ENCODE measurements around the gene DAGLA. TPM values are rescaled to one million over a fixed set of nuclear protein-coding genes. Genes with fewer than 3 reads are reported as not detected.

DAGLA gene
- total RNA-seq, 2 experiments from 2014 or later = 0.52 to 0.73 TPM

- ATAC-seq (ENCODE audit: poor library complexity) (no peak), DNase-seq (no peak)
- Mint-ChIP-seq H3K27me3 (peaks cover 7% of the 10 kb centered on the region), H3K4me1 (ENCODE audit: low read depth) (no peaks in the 10 kb centered on the region), H3K4me3 (no peak overlapping the region), H3K27ac (no peak overlapping the region), H3K36me3 (ENCODE audit: low read depth) (no peaks in the 10 kb centered on the region), H3K9me3 (no peaks in the 10 kb centered on the region)
- intact Hi-C loops (cut with DNase I, micrococcal nuclease) = no loop called here
- H3K9me3 ChIP-seq (ENCODE audit: control insufficient read depth in 1 of 2, insufficient read depth in 1 of 2, low read length in 2 of 2) = no peaks in the 10 kb centered on the region
- no peak overlapping the region for H3K4me3 ChIP-seq (ENCODE audit: low read length)
- ChIA-PET CTCF (no interaction called here), POLR2A (no interaction called here)
- no peaks in the 10 kb centered on the region for H3K36me3 ChIP-seq (ENCODE audit: insufficient read depth, low read length)
- H3K27me3 ChIP-seq (ENCODE audit: control insufficient read depth in 1 of 2, insufficient read depth in 2 of 2, low read length in 2 of 2) = no peaks in the 10 kb centered on the region
- H3K27ac ChIP-seq (ENCODE audit: low read depth in 1 of 2, low read length in 2 of 2) = no peak overlapping the region
- no peak for TF ChIP-seq CTCF (IDR thresholded peaks at IDR 0.05)
- H3K4me1 ChIP-seq (ENCODE audit: insufficient read depth, low read length) = no peaks in the 10 kb centered on the region
Observed at GRCh38 chr11:61763930-61764605, 83.9 kb downstream of the DAGLA start.

GRCh38 chr11:61764606-61765260 is 84.5 kb downstream of the DAGLA start:
- H3K9me3 ChIP-seq (ENCODE audit: control insufficient read depth in 1 of 2, insufficient read depth in 1 of 2, low read length in 2 of 2) = no peaks in the 10 kb centered on the region
- Mint-ChIP-seq H3K27ac (no peak overlapping the region), H3K27me3 (peaks cover 7% of the 10 kb centered on the region), H3K4me1 (ENCODE audit: low read depth) (no peaks in the 10 kb centered on the region), H3K9me3 (no peaks in the 10 kb centered on the region), H3K36me3 (ENCODE audit: low read depth) (no peaks in the 10 kb centered on the region), H3K4me3 (no peak overlapping the region)
- H3K36me3 ChIP-seq (ENCODE audit: insufficient read depth, low read length) = no peaks in the 10 kb centered on the region
- DNase-seq = no peak
- no peaks in the 10 kb centered on the region for H3K4me1 ChIP-seq (ENCODE audit: insufficient read depth, low read length)
- TF ChIP-seq CTCF (IDR thresholded peaks at IDR 0.05) = no peak
- no peak for ATAC-seq (ENCODE audit: poor library complexity)
- no peaks in the 10 kb centered on the region for H3K27me3 ChIP-seq (ENCODE audit: control insufficient read depth in 1 of 2, insufficient read depth in 2 of 2, low read length in 2 of 2)
- no peak overlapping the region for H3K4me3 ChIP-seq (ENCODE audit: low read length)
- intact Hi-C loops (cut with DNase I, micrococcal nuclease) = no loop called here
- H3K27ac ChIP-seq (ENCODE audit: low read depth in 1 of 2, low read length in 2 of 2) = no peak overlapping the region
- CTCF ChIA-PET = no interaction called here
- POLR2A ChIA-PET = no interaction called here

GRCh38 chr11:61765550-61766253 is 85.5 kb downstream of the DAGLA start:
- Mint-ChIP-seq H3K9me3 (no peaks in the 10 kb centered on the region), H3K36me3 (ENCODE audit: low read depth) (no peaks in the 10 kb centered on the region), H3K4me3 (no peak overlapping the region), H3K27ac (no peak overlapping the region), H3K27me3 (peaks cover 7% of the 10 kb centered on the region), H3K4me1 (ENCODE audit: low read depth) (no peaks in the 10 kb centered on the region)
- DNase-seq (no peak), ATAC-seq (ENCODE audit: poor library complexity) (no peak)
- H3K36me3 ChIP-seq (ENCODE audit: insufficient read depth, low read length) = no peaks in the 10 kb centered on the region
- H3K27me3 ChIP-seq (ENCODE audit: control insufficient read depth in 1 of 2, insufficient read depth in 2 of 2, low read length in 2 of 2) = no peaks in the 10 kb centered on the region
- intact Hi-C loops (cut with DNase I, micrococcal nuclease) = no loop called here
- H3K4me3 ChIP-seq (ENCODE audit: low read length) = no peak overlapping the region
- no peaks in the 10 kb centered on the region for H3K9me3 ChIP-seq (ENCODE audit: control insufficient read depth in 1 of 2, insufficient read depth in 1 of 2, low read length in 2 of 2)
- H3K4me1 ChIP-seq (ENCODE audit: insufficient read depth, low read length) = no peaks in the 10 kb centered on the region
- POLR2A ChIA-PET = no interaction called here
- TF ChIP-seq CTCF (IDR thresholded peaks at IDR 0.05) = no peak
- CTCF ChIA-PET = interaction anchor here (1.4 kb wide), 1 partner anchor 32 kb away, joined by 3 read pairs; no protein-coding TSS in a partner anchor
- H3K27ac ChIP-seq (ENCODE audit: low read depth in 1 of 2, low read length in 2 of 2) = no peak overlapping the region

Data from CD4-positive, alpha-beta T cell (primary cell).